Measurements from ENCODE around the gene GEN1.

GRCh38 chr2:17710547-17711248, 43.2 kb upstream of the GEN1 start:
- TF ChIP-seq CTCF (IDR thresholded peaks at IDR 0.05; ENCODE audit: borderline replicate concordance, extremely low read depth, low read length, poor library complexity, severe bottlenecking) (no peak), EZH2 (IDR thresholded peaks at IDR 0.05; ENCODE audit: borderline replicate concordance, low read depth, low read length, severe bottlenecking) (no peak)

Measured in DND-41 (cell line).